DND-41 (cell line): ENCODE measurements around the gene TAGLN2.

Experiments
- ATAC-seq: fragments of 200-7000 bp; cut with Tn5 transposase; 3 replicates; pipeline ENCODE4 v1.9.1; 2021; ENCODE audit warnings: low read depth; ENCODE audit not compliant: insufficient read depth
- DNase-seq: peaks from one replicate; pipeline ENCODE4 v3.0.0-alpha.2; 2020
- H2AFZ ChIP-seq: 2 replicates; pipeline ENCODE4 v1.6.0; 2012; ENCODE audit warnings: low read depth, low read length
- H3K27ac ChIP-seq: 2 replicates; pipeline ENCODE4 v1.5.1; 2012; ENCODE audit warnings: low read length, inconsistent platforms
- H3K27me3 ChIP-seq: fragments of 200-600 bp; sonication (generic); 2 replicates; pipeline ENCODE4 v1.6.0; 2012; ENCODE audit warnings: low read length, mild to moderate bottlenecking, inconsistent platforms; ENCODE audit not compliant: insufficient read depth, poor library complexity
- H3K36me3 ChIP-seq: 2 replicates; pipeline ENCODE4 v1.5.1; 2012; ENCODE audit warnings: low read length, inconsistent platforms; ENCODE audit not compliant: insufficient read depth
- H3K4me1 ChIP-seq: 2 replicates; pipeline ENCODE4 v1.5.1; 2012; ENCODE audit warnings: mild to moderate bottlenecking, low read length; ENCODE audit not compliant: insufficient read depth
- H3K4me2 ChIP-seq: 2 replicates; pipeline ENCODE4 v1.6.0; 2012; ENCODE audit warnings: mild to moderate bottlenecking, moderate library complexity, low read length, inconsistent platforms; ENCODE audit not compliant: insufficient read depth
- H3K4me3 ChIP-seq, 2 experiments: fragments of 200-600 bp in 1 of 2; shearing (Covaris generic) in 1 of 2; 2 replicates each; pipeline ENCODE4 v1.5.1; 2012 to 2016; ENCODE audit warnings: inconsistent platforms in 2 of 2, low read length in 2 of 2, mild to moderate bottlenecking in 2 of 2, low read depth in 1 of 2, moderate library complexity in 1 of 2
- H3K79me2 ChIP-seq: 2 replicates; pipeline ENCODE4 v1.6.0; 2012; ENCODE audit warnings: low read length, inconsistent platforms; ENCODE audit not compliant: insufficient read depth
- H3K9ac ChIP-seq: 2 replicates; pipeline ENCODE4 v1.6.0; 2012; ENCODE audit warnings: low read depth, mild to moderate bottlenecking, inconsistent platforms, low read length, moderate library complexity
- H3K9me3 ChIP-seq: 2 replicates; pipeline ENCODE4 v1.5.1; 2012; ENCODE audit warnings: low read length, moderate library complexity, mild to moderate bottlenecking, inconsistent platforms; ENCODE audit not compliant: insufficient read depth, severe bottlenecking
- H4K20me1 ChIP-seq: 2 replicates; pipeline ENCODE4 v1.6.0; 2012; ENCODE audit warnings: low read length; ENCODE audit not compliant: insufficient read depth
- EZH2 ChIP-seq: IDR thresholded peaks from 3 replicates; pipeline ENCODE4 v1.6.1; 2012; ENCODE audit warnings: borderline replicate concordance, low read depth, mild to moderate bottlenecking, moderate library complexity, low read length, inconsistent platforms; ENCODE audit not compliant: severe bottlenecking
- TF ChIP-seq, protein P1 (sequence below): IDR thresholded peaks from 2 replicates; pipeline ENCODE4 v1.5.1; 2012; ENCODE audit warnings: borderline replicate concordance, low read length, moderate library complexity, mild to moderate bottlenecking; ENCODE audit not compliant: poor library complexity, severe bottlenecking; ENCODE audit errors: extremely low read depth

The TAGLN2 gene

DNA sequence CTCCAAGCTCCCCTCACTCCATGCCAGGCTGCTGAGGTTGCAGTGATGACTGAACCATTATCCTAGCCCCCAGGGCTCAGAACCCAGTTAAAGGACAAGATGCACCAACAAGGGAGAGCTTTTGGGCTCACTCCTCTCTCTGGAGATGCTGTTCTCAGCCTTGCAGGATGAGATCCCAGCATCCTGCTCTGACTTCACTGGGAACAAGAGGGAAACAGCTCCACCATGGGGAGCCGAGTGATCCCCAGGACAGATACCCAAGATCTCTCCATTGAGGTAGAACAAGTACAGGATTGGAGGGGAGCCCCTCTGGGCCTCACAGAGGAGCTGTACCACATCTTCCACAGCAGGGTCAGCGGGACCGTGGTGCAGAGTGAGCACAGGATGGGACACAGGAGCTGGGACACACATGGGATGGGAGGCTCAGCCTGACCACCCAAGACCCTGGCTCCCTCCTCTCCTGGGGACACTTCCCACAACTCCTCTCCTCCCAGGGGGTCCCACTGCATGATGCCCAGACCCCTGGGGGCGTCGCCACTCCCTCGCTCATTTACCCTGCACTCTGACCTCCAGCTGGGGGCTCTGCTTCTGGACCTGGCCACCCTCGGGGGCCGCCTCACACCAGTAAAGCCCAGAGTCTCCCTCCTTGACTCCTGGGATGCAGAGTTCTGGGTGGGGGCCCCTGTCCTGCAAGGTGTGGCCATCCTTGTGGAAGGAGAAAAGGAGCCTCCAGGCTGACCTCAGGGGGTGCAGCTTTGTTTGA lies 47.3 kb upstream of the TAGLN2 start:
- H3K4me2 ChIP-seq: no peak overlapping the region
- no peak for DNase-seq
- no peaks in the 10 kb centered on the region for H3K4me1 ChIP-seq
- no peak overlapping the region for H3K9ac ChIP-seq
- TF ChIP-seq EZH2: no peak
- TF ChIP-seq, protein P1, sequence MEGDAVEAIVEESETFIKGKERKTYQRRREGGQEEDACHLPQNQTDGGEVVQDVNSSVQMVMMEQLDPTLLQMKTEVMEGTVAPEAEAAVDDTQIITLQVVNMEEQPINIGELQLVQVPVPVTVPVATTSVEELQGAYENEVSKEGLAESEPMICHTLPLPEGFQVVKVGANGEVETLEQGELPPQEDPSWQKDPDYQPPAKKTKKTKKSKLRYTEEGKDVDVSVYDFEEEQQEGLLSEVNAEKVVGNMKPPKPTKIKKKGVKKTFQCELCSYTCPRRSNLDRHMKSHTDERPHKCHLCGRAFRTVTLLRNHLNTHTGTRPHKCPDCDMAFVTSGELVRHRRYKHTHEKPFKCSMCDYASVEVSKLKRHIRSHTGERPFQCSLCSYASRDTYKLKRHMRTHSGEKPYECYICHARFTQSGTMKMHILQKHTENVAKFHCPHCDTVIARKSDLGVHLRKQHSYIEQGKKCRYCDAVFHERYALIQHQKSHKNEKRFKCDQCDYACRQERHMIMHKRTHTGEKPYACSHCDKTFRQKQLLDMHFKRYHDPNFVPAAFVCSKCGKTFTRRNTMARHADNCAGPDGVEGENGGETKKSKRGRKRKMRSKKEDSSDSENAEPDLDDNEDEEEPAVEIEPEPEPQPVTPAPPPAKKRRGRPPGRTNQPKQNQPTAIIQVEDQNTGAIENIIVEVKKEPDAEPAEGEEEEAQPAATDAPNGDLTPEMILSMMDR: no peak
- no peak overlapping the region for H3K27ac ChIP-seq
- H3K27me3 ChIP-seq: peaks cover 43% of the 10 kb centered on the region
- H3K9me3 ChIP-seq: no peaks in the 10 kb centered on the region
- H3K79me2 ChIP-seq: no peaks in the 10 kb centered on the region
- H3K36me3 ChIP-seq: no peaks in the 10 kb centered on the region
- no peak overlapping the region for H2AFZ ChIP-seq
- no peak for ATAC-seq
- 0 out of 2 replicates have a peak, but pooled peaks cover 2% of the 10 kb centered on the region for H4K20me1 ChIP-seq
- no peak overlapping the region for H3K4me3 ChIP-seq

DNA sequence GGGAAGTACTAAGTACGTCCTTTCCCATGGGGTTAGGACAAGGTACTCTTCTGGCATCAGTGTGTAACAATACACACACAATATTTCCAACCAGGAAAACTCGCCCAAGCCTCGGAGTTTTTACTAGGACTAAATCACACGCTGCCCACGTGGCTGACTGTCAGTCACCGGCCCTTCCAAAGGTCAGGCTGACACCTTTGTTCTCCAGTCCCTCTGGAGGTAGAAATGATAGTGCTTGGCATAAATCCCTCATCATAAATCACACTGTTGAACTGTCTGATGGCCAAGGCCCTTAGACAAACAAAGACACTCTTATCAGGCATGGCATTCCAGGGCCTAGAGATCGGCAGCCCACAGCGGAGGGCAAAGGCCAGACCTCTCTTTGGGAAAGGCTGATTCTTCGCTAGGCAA lies 45.6 kb upstream of the TAGLN2 start:
- Histone ChIP-seq H3K4me2 (no peak overlapping the region), H3K36me3 (no peaks in the 10 kb centered on the region), H3K9ac (no peak overlapping the region), H3K27ac (no peak overlapping the region), H3K79me2 (no peaks in the 10 kb centered on the region), H3K27me3 (peaks cover 40% of the 10 kb centered on the region), H3K9me3 (no peaks in the 10 kb centered on the region), H3K4me3 (no peak overlapping the region), H2AFZ (no peak overlapping the region), H4K20me1 (no peaks in the 10 kb centered on the region), H3K4me1 (no peaks in the 10 kb centered on the region)
- TF ChIP-seq EZH2: no peak
- TF ChIP-seq, protein P1: no peak
- no peak for DNase-seq
- ATAC-seq: no peak

DNA sequence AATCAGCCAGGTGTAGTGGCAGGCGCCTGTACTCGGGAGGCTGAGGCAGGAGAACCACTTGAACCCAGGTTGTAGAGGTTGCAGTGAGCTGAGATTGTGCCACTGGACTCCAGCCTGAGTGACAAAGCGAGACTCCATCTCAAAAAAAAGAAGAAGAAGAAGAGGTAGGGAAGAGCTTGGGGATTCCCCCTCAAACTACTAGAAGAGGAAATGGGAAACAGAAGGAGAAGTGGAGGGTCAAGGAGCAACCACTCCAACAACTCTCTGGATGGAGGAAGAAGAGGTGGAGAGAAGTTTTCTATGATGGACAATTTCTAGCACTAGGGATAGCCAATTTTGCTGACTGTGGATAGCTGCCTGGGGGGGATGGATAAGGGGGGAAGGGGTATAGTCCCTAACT lies 43.6 kb upstream of the TAGLN2 start:
- H3K27ac ChIP-seq: no peak overlapping the region
- no peaks in the 10 kb centered on the region for H3K79me2 ChIP-seq
- peaks cover 29% of the 10 kb centered on the region for H3K27me3 ChIP-seq
- H3K4me1 ChIP-seq: no peaks in the 10 kb centered on the region
- no peak overlapping the region for H3K4me2 ChIP-seq
- no peak overlapping the region for H3K4me3 ChIP-seq
- H4K20me1 ChIP-seq: no peaks in the 10 kb centered on the region
- no peak overlapping the region for H3K9ac ChIP-seq
- ATAC-seq (no peak), DNase-seq (no peak)
- no peaks in the 10 kb centered on the region for H3K36me3 ChIP-seq
- H2AFZ ChIP-seq: no peak overlapping the region
- H3K9me3 ChIP-seq: no peaks in the 10 kb centered on the region
- TF ChIP-seq, protein P1: no peak
- no peak for TF ChIP-seq EZH2
